CD4-positive, alpha-beta T cell (primary cell): ENCODE data around the gene FNDC3A. TPM values are rescaled to one million over a fixed set of nuclear protein-coding genes. Genes with fewer than 3 reads are reported as not detected.

Experiments used
- ATAC-seq: fragments of 200-7000 bp; cut with Tn5 transposase; one replicate; pipeline ENCODE4 v1.10.0; 2022; ENCODE audit warnings: mild to moderate bottlenecking; ENCODE audit not compliant: poor library complexity
- CTCF ChIA-PET: fragments of 350-600 bp; sonication (Branson Sonifier 250); formaldehyde crosslinking; loops from one replicate; lab custom pipeline; 2021; ENCODE audit warnings: antibody characterized with exemption, inconsistent platforms; lab: Charles Lee
- POLR2A ChIA-PET: fragments of 350-600 bp; sonication (Branson Sonifier 250); formaldehyde crosslinking; loops from one replicate; lab custom pipeline; 2021; ENCODE audit warnings: antibody characterized with exemption, inconsistent platforms; lab: Charles Lee
- DNase-seq, 14 experiments: peaks; one replicate each; pipeline ENCODE4 v3.0.0-alpha.2; 2013 to 2020; ENCODE audit warnings: mixed read lengths in 2 of 14
- H3K27ac ChIP-seq, 2 donors: one replicate each; pipeline versions ENCODE4 v1.5.1 to v1.7.0; 2013; ENCODE audit warnings: low read length in 2 of 2, low read depth in 1 of 2, mild to moderate bottlenecking in 1 of 2
- H3K27me3 ChIP-seq, 2 experiments: 1 replicate in 1 of 2; 2 replicates in 1 of 2; pipeline versions ENCODE4 v1.6.1 to v1.7.0; 2013; ENCODE audit warnings: low read length in 2 of 2, control low read depth in 1 of 2, mild to moderate bottlenecking in 1 of 2, moderate library complexity in 1 of 2; ENCODE audit not compliant: insufficient read depth in 2 of 2, control insufficient read depth in 1 of 2
- H3K36me3 ChIP-seq: one replicate; pipeline ENCODE4 v1.6.1; 2013; ENCODE audit warnings: low read length, control low read depth; ENCODE audit not compliant: insufficient read depth
- H3K4me1 ChIP-seq: one replicate; pipeline ENCODE4 v1.6.1; 2013; ENCODE audit warnings: low read length, control low read depth; ENCODE audit not compliant: insufficient read depth
- H3K4me3 ChIP-seq: one replicate; pipeline ENCODE4 v1.5.1; 2013; ENCODE audit warnings: mild to moderate bottlenecking, low read length, moderate library complexity
- H3K9me3 ChIP-seq, 2 experiments: 1 replicate in 1 of 2; 2 replicates in 1 of 2; pipeline versions ENCODE4 v1.6.1 to v1.7.0; 2013; ENCODE audit warnings: low read length in 2 of 2, mild to moderate bottlenecking in 2 of 2, control low read depth in 1 of 2, moderate library complexity in 1 of 2; ENCODE audit not compliant: control insufficient read depth in 1 of 2, insufficient read depth in 1 of 2
- H3K27ac Mint-ChIP-seq: one replicate; pipeline ENCODE4 v1.8.0; 2020; ENCODE audit warnings: mixed read lengths
- H3K27me3 Mint-ChIP-seq: one replicate; pipeline ENCODE4 v1.8.0; 2021; ENCODE audit warnings: mixed read lengths
- H3K36me3 Mint-ChIP-seq: one replicate; pipeline ENCODE4 v1.8.0; 2021; ENCODE audit warnings: low read depth, mixed read lengths
- H3K4me1 Mint-ChIP-seq: one replicate; pipeline ENCODE4 v1.8.0; 2021; ENCODE audit warnings: low read depth, mixed read lengths
- H3K4me3 Mint-ChIP-seq: one replicate; pipeline ENCODE4 v1.8.0; 2020; ENCODE audit warnings: mild to moderate bottlenecking, mixed read lengths
- H3K9me3 Mint-ChIP-seq: one replicate; pipeline ENCODE4 v1.8.0; 2020; ENCODE audit warnings: mixed read lengths
- intact Hi-C, 2 experiments: fragments of 100-400 bp; cut with DNase I in 1 of 2; cut with micrococcal nuclease in 1 of 2; formaldehyde crosslinking; loops; one replicate each; pipeline versions ENCODE4 v1.15.1 to v1.9.0; 2023 to 2025; cut with DNase I, micrococcal nuclease
- total RNA-seq, 174 experiments: library from RNA in 2 of 174; stranded (reverse) in 2 of 174; gene quantifications; one replicate each; pipeline ENCODE4 v1.2.3 and lab custom pipeline; 2021 to 2026
- TF ChIP-seq, protein P1 (sequence below): fragments of 200-600 bp; IDR thresholded peaks from one replicate; pipeline ENCODE4 v1.8.0; 2022; ENCODE audit warnings: antibody characterized with exemption, mild to moderate bottlenecking

Gene FNDC3A
- total RNA-seq, 2 experiments from 2014 or later: 27.7 to 28.6 TPM

DNA sequence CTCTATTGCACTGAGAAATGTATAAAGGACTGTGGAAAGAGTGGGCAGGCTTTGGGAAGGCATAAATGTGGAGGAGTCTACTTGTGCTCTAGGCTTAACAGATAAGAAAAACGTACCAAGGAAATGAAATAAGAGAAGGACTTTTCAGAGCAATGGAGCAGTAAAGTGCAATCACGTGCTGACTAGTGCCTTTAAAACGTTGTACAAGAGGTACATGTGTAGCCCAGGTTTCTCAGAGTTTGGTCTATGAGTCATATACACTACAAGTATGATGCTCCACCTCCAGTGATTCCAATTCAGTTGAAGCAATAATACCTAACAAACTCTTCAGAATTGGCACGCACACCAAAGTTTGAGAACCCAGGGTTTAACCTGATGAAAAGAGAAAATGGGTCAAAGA, 13.4 kb upstream of the FNDC3A start:
- Mint-ChIP-seq H3K4me3 (no peak overlapping the region), H3K27me3 (peaks cover under 1% of the 10 kb centered on the region), H3K27ac (no peak overlapping the region), H3K4me1 (no peaks in the 10 kb centered on the region), H3K36me3 (no peaks in the 10 kb centered on the region), H3K9me3 (no peaks in the 10 kb centered on the region)
- DNase-seq: no peak
- no peak for ATAC-seq
- intact Hi-C loops: no loop called here
- Histone ChIP-seq H3K9me3 (no peaks in the 10 kb centered on the region), H3K27me3 (peaks cover 0 to 3% of the 10 kb centered on the region in 2 experiments), H3K4me1 (no peaks in the 10 kb centered on the region), H3K27ac (no peak overlapping the region), H3K36me3 (no peaks in the 10 kb centered on the region), H3K4me3 (no peak overlapping the region)
- POLR2A ChIA-PET: no interaction called here
- CTCF ChIA-PET: no interaction called here
- TF ChIP-seq, protein P1, sequence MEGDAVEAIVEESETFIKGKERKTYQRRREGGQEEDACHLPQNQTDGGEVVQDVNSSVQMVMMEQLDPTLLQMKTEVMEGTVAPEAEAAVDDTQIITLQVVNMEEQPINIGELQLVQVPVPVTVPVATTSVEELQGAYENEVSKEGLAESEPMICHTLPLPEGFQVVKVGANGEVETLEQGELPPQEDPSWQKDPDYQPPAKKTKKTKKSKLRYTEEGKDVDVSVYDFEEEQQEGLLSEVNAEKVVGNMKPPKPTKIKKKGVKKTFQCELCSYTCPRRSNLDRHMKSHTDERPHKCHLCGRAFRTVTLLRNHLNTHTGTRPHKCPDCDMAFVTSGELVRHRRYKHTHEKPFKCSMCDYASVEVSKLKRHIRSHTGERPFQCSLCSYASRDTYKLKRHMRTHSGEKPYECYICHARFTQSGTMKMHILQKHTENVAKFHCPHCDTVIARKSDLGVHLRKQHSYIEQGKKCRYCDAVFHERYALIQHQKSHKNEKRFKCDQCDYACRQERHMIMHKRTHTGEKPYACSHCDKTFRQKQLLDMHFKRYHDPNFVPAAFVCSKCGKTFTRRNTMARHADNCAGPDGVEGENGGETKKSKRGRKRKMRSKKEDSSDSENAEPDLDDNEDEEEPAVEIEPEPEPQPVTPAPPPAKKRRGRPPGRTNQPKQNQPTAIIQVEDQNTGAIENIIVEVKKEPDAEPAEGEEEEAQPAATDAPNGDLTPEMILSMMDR: no peak

DNA sequence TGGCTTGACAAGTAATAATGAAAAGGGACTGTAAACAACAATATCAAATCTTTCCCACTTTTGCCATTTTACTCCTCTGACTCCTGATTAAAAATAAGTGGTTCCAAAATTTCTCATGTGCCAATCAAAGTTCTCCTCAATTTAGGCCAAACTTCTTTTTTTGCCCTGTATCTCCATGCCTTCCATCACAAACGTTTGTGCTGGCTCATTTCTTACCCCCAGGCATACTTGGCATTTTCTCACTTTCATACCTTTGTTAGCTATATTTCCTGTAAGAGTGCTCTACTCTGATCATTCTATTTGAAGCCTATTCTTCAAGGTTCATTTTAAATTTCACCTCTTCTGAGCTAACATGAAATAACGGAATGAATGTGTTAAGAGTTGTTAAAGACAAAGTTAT, 10.0 kb upstream of the FNDC3A start:
- CTCF ChIA-PET: no interaction called here
- no peaks in the 10 kb centered on the region for H3K27me3 ChIP-seq
- TF ChIP-seq, protein P1: no peak
- Mint-ChIP-seq H3K27me3 (no peaks in the 10 kb centered on the region), H3K9me3 (no peaks in the 10 kb centered on the region), H3K36me3 (no peaks in the 10 kb centered on the region), H3K27ac (no peak overlapping the region), H3K4me1 (no peaks in the 10 kb centered on the region), H3K4me3 (no peak overlapping the region)
- H3K4me1 ChIP-seq: no peaks in the 10 kb centered on the region
- H3K27ac ChIP-seq: no peak overlapping the region
- H3K4me3 ChIP-seq: no peak overlapping the region
- DNase-seq: no peak
- intact Hi-C loops: no loop called here
- no peak for ATAC-seq
- H3K9me3 ChIP-seq: no peaks in the 10 kb centered on the region
- H3K36me3 ChIP-seq: no peaks in the 10 kb centered on the region
- POLR2A ChIA-PET: interaction anchor here (2.2 kb wide), 1 partner anchor 10 kb away, joined by 10 read pairs; the partner anchor contains the start of gene FNDC3A

DNA sequence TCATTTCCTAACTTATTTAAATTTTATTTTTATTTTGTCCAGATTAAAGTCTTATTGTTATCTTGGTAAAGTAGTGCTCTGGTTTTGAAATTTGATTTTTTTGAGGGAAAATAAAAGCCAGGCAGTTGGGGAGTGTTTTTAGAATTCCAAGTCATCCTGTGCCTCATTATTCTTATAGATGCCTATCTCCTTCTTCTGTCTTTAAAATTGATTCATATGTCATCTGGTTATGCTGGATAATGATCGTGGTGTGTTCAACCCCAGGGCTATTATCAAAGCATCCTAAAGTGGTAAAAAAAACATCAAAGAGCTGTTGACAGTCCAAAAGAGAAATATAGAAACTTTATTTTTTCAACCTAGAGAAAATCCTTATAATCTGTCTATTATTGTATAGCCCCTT, 6.0 kb upstream of the FNDC3A start:
- Histone ChIP-seq H3K27ac (no peak overlapping the region), H3K4me1 (peaks cover 2% of the 10 kb centered on the region), H3K27me3 (no peaks in the 10 kb centered on the region), H3K36me3 (no peaks in the 10 kb centered on the region), H3K4me3 (no peak overlapping the region), H3K9me3 (peaks cover 0 to 22% of the 10 kb centered on the region in 2 experiments)
- no peaks in the 10 kb centered on the region for H3K27me3 Mint-ChIP-seq
- DNase-seq (no peak), ATAC-seq (no peak)
- H3K27ac Mint-ChIP-seq: no peak overlapping the region
- peaks cover 7% of the 10 kb centered on the region for H3K4me1 Mint-ChIP-seq
- H3K4me3 Mint-ChIP-seq: no peak overlapping the region
- peaks cover 18% of the 10 kb centered on the region for H3K36me3 Mint-ChIP-seq
- POLR2A ChIA-PET: no interaction called here
- peaks cover 12% of the 10 kb centered on the region for H3K9me3 Mint-ChIP-seq
- CTCF ChIA-PET: interaction anchor here (1.5 kb wide), 1 partner anchor 140 kb away, joined by 3 read pairs; no protein-coding TSS in a partner anchor
- TF ChIP-seq, protein P1: no peak
- intact Hi-C loops: loop anchor here (10.0 kb wide), 4 partner anchors 475 to 965 kb away; partner anchors contain the start of genes CAB39L (in 1 of the 2), EBPL (in 1 of the 2), MED4 (in 1 of the 2) and SETDB2 (in 1 of the 2)
